Prostate gland (tissue), 2 donors: ENCODE data around the gene DVL3. TPM values are rescaled to one million over a fixed set of nuclear protein-coding genes. Genes with fewer than 3 reads are reported as not detected.

Experiments
- DNase-seq: peaks from one replicate; pipeline ENCODE4 v3.0.0-alpha.2; 2019; ENCODE audit warnings: low spot score
- H3K27ac ChIP-seq, 2 donors: fragments of 200-600 bp; sonication (generic); 2 replicates each; pipeline ENCODE4 v1.5.1; 2017 to 2019
- H3K27me3 ChIP-seq: fragments of 200-600 bp; sonication (generic); replicated peaks from 2 replicates; pipeline ENCODE4 v1.5.1; 2019; ENCODE audit not compliant: insufficient read depth
- H3K36me3 ChIP-seq, 2 donors: fragments of 200-600 bp; sonication (generic); 1 replicate in 1 of 2; 2 replicates in 1 of 2; pipeline versions ENCODE4 v1.5.1 to v1.8.1; 2017 to 2019
- H3K4me1 ChIP-seq: fragments of 200-600 bp; sonication (generic); replicated peaks from 2 replicates; pipeline ENCODE4 v1.5.1; 2019
- H3K4me3 ChIP-seq, 2 donors: fragments of 200-600 bp; sonication (generic); 2 replicates each; pipeline ENCODE4 v1.5.1; 2017 to 2019
- H3K9me3 ChIP-seq: fragments of 200-600 bp; sonication (generic); 2 replicates; pipeline ENCODE4 v1.5.1; 2017
- POLR2A ChIP-seq: fragments of 450-650 bp; IDR thresholded peaks from one replicate; pipeline ENCODE4 v1.6.1; 2016; ENCODE audit warnings: antibody characterized with exemption, mild to moderate bottlenecking
- POLR2AphosphoS5 ChIP-seq: sonication (generic); formaldehyde crosslinking; IDR thresholded peaks from one replicate; pipeline ENCODE4 v1.6.1; 2017; ENCODE audit warnings: antibody characterized with exemption
- WGBS: methylation state at CpG from one replicate; pipeline ENCODE4 v1.1.5; 2018; 5-methylcytosine and 5-hydroxymethylcytosine counted together
- intact Hi-C: fragments of 100-400 bp; cut with DNase I; formaldehyde crosslinking; loops from one replicate; pipeline ENCODE4 v1.14.2; 2022
- total RNA-seq, 2 donors: library from RNA; depleted of rRNA; stranded (reverse); fragments of >200 nt; gene quantifications; one replicate each; pipeline ENCODE4 v1.1.0, GENCODE V29; 2016
- TF ChIP-seq, protein P1 (sequence below), 4 experiments: fragments of 200-600 bp in 2 of 4; fragments of 450-650 bp in 2 of 4; sonication (generic) in 2 of 4; IDR thresholded peaks; 1 replicate in 3 of 4; 2 replicates in 1 of 4; pipeline ENCODE4 v1.5.1; 2016 to 2019; ENCODE audit warnings: antibody characterized with exemption in 4 of 4, mild to moderate bottlenecking in 2 of 4, moderate library complexity in 2 of 4

The DVL3 gene
- total RNA-seq, 2 donors from 2014 or later = 61.7 to 95.1 TPM

DNA sequence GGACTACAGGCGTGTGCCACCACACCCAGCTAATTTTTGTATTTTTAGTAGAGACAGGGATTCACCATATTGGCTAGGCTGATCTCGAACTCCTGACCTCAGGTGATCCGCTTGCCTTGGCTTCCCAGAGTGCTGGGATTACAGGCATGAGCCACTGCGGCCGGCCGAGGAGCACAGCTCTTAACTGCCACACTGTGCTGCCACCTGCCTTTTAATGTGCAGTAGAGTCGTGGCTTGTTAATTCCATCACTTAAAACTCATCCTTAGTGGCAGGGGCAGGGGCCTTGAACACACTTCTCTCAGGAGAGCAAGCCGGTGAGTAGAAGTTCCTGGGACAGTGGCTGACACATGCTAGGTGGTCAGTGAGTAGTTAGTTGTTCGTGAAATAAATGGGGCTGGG is 43.3 kb downstream of the DVL3 start:
- 88% methylated on average over 9 of the region's 9 CpGs for WGBS
- intact Hi-C loops = no loop called here
- H3K36me3 ChIP-seq = peaks cover 7 to 8% of the 10 kb centered on the region in 2 donors
- DNase-seq = no peak
- H3K4me3 ChIP-seq = no peak overlapping the region
- H3K27ac ChIP-seq = no peak overlapping the region
- no peaks in the 10 kb centered on the region for H3K27me3 ChIP-seq
- TF ChIP-seq POLR2AphosphoS5 = no peak
- TF ChIP-seq POLR2A = no peak
- TF ChIP-seq, protein P1, sequence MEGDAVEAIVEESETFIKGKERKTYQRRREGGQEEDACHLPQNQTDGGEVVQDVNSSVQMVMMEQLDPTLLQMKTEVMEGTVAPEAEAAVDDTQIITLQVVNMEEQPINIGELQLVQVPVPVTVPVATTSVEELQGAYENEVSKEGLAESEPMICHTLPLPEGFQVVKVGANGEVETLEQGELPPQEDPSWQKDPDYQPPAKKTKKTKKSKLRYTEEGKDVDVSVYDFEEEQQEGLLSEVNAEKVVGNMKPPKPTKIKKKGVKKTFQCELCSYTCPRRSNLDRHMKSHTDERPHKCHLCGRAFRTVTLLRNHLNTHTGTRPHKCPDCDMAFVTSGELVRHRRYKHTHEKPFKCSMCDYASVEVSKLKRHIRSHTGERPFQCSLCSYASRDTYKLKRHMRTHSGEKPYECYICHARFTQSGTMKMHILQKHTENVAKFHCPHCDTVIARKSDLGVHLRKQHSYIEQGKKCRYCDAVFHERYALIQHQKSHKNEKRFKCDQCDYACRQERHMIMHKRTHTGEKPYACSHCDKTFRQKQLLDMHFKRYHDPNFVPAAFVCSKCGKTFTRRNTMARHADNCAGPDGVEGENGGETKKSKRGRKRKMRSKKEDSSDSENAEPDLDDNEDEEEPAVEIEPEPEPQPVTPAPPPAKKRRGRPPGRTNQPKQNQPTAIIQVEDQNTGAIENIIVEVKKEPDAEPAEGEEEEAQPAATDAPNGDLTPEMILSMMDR (IDR thresholded peaks at IDR 0.05) = no peak
- H3K4me1 ChIP-seq = no peaks in the 10 kb centered on the region
- H3K9me3 ChIP-seq = no peaks in the 10 kb centered on the region

DNA sequence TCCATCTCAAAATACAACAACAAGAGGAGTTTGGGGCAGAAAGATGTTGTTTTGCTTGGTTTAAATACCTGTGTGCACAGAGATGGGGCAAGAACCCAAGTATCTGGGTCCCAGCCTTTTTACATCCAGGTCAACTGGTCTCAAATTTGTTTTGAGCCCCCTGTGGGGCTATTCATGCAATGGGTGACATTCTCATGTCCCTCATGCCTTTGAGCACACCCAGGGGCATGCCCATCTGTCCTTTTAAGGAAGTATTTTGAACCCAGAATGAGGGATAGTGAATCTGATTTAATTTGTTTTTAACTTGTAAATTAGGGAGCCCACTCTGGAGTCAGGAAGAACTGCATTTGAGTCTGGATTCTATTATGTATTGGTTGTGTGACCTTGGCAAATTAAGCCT is 45.6 kb downstream of the DVL3 start:
- Histone ChIP-seq H3K4me1 (no peaks in the 10 kb centered on the region), H3K27ac (no peak overlapping the region), H3K4me3 (no peak overlapping the region), H3K36me3 (no peaks in the 10 kb centered on the region), H3K27me3 (no peaks in the 10 kb centered on the region), H3K9me3 (no peaks in the 10 kb centered on the region)
- TF ChIP-seq POLR2AphosphoS5 (no peak), POLR2A (no peak)
- TF ChIP-seq, protein P1 (IDR thresholded peaks at IDR 0.05) = no peak
- intact Hi-C loops = no loop called here
- no peak for DNase-seq

DNA sequence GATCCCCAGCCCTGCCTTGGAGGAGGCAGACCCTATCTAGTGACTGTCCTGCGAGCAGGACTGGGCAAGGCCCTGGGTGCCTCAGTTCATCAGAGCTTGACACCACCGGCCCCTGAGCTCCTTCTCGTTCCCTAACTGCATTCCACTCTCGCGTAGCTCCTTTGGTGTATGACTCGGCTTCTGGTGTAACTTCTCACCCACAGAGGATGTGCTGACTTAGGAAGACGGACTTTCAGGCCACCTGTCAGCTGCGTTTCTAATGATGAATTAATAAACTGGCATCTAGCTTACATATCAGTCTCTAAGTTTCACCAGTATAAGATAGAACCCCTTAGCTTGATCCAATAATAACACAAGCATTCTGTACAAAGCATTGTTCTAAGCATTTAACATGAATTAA is 48.3 kb downstream of the DVL3 start:
- DNase-seq = no peak

GRCh38 chr3:184209146-184209923 is 54.2 kb downstream of the DVL3 start:
- H3K4me3 ChIP-seq = no peak overlapping the region
- no peaks in the 10 kb centered on the region for H3K27me3 ChIP-seq
- no peaks in the 10 kb centered on the region for H3K4me1 ChIP-seq
- TF ChIP-seq POLR2AphosphoS5 (no peak), POLR2A (no peak)
- TF ChIP-seq, protein P1 (IDR thresholded peaks at IDR 0.05) = no peak
- no peaks in the 10 kb centered on the region for H3K36me3 ChIP-seq
- intact Hi-C loops = no loop called here
- H3K27ac ChIP-seq = no peak overlapping the region
- H3K9me3 ChIP-seq = no peaks in the 10 kb centered on the region
- 38% methylated on average over 11 of the region's 11 CpGs for WGBS
- no peak for DNase-seq

More for the DNA sequence above, 48.3 kb downstream of the DVL3 start:
- no peak for TF ChIP-seq POLR2A
- TF ChIP-seq, protein P1 (IDR thresholded peaks at IDR 0.05) = no peak
- TF ChIP-seq POLR2AphosphoS5 = no peak
- Histone ChIP-seq H3K4me1 (no peaks in the 10 kb centered on the region), H3K9me3 (no peaks in the 10 kb centered on the region), H3K4me3 (no peak overlapping the region), H3K27me3 (no peaks in the 10 kb centered on the region), H3K36me3 (no peaks in the 10 kb centered on the region), H3K27ac (no peak overlapping the region)
- WGBS = 80% methylated on average over 8 of the region's 8 CpGs
- intact Hi-C loops = no loop called here

DNA sequence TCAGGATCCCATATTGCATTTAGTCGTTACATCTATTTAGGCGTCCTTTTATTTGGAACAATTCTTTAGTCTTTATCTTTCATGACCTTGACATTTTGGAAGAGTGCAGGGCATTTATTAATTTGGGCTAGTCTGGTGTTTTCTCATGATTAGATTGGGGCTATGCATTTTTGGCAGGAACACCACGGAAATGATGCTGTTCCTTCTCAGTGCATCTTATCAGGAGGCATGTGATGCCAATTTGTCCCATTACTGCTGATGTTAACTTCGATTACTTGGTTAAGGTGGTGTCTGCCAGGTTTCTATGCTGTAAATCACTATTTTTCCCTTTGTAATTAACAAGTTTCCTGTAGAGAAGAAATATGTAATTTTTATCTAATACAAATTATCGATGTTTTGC is 56.1 kb downstream of the DVL3 start:
- Histone ChIP-seq H3K4me1 (no peaks in the 10 kb centered on the region), H3K9me3 (no peaks in the 10 kb centered on the region), H3K4me3 (no peak overlapping the region), H3K36me3 (no peaks in the 10 kb centered on the region), H3K27me3 (no peaks in the 10 kb centered on the region), H3K27ac (no peak overlapping the region)
- intact Hi-C loops = no loop called here
- 55% methylated on average over 5 of the region's 5 CpGs for WGBS
- TF ChIP-seq, protein P1 (IDR thresholded peaks at IDR 0.05) = no peak
- TF ChIP-seq POLR2AphosphoS5 = no peak
- no peak for TF ChIP-seq POLR2A
- no peak for DNase-seq
